Mesendoderm (in vitro differentiated cells): ENCODE data around the gene BICDL1.

Source experiments
- DNase-seq: peaks from one replicate; pipeline ENCODE4 v3.0.0; 2013
- H2AK5ac ChIP-seq: 2 replicates; pipeline ENCODE4 v1.6.1; 2013; ENCODE audit warnings: low read length, inconsistent platforms
- H2BK120ac ChIP-seq: 2 replicates; pipeline ENCODE4 v1.6.1; 2013; ENCODE audit warnings: low read depth, mild to moderate bottlenecking, low read length, moderate library complexity, mixed read lengths
- H2BK15ac ChIP-seq: replicated peaks from 2 replicates; pipeline ENCODE4 v1.6.1; 2013; ENCODE audit warnings: low read depth, mild to moderate bottlenecking, moderate library complexity
- H2BK5ac ChIP-seq: 2 replicates; pipeline ENCODE4 v1.6.1; 2013; ENCODE audit warnings: low read length, inconsistent platforms
- H3K18ac ChIP-seq: 2 replicates; pipeline ENCODE4 v1.6.1; 2013; ENCODE audit warnings: mild to moderate bottlenecking, low read length, mixed read lengths
- H3K23ac ChIP-seq: one replicate; pipeline ENCODE4 v1.6.1; 2013; ENCODE audit warnings: low read length
- H3K27ac ChIP-seq: 2 replicates; pipeline ENCODE4 v1.5.1; 2013; ENCODE audit warnings: low read depth, mild to moderate bottlenecking, inconsistent platforms, low read length, moderate library complexity
- H3K27me3 ChIP-seq: 2 replicates; pipeline ENCODE4 v1.6.1; 2013; ENCODE audit warnings: low read length, control low read depth, mild to moderate bottlenecking, inconsistent platforms; ENCODE audit not compliant: insufficient read depth, poor library complexity
- H3K36me3 ChIP-seq: 2 replicates; pipeline ENCODE4 v1.6.1; 2013; ENCODE audit warnings: low read length, inconsistent platforms; ENCODE audit not compliant: control insufficient read depth, insufficient read depth
- H3K4ac ChIP-seq: one replicate; pipeline ENCODE4 v1.6.1; 2013; ENCODE audit warnings: low read depth, mild to moderate bottlenecking, low read length, moderate library complexity
- H3K4me1 ChIP-seq: 2 replicates; pipeline ENCODE4 v1.6.1; 2013; ENCODE audit warnings: low read depth, low read length, inconsistent platforms; ENCODE audit not compliant: control insufficient read depth
- H3K4me2 ChIP-seq: 2 replicates; pipeline ENCODE4 v1.6.1; 2013; ENCODE audit warnings: low read length
- H3K4me3 ChIP-seq: 2 replicates; pipeline ENCODE4 v1.5.1; 2013; ENCODE audit warnings: mild to moderate bottlenecking, low read length
- H3K56ac ChIP-seq: one replicate; pipeline ENCODE4 v1.6.1; 2013; ENCODE audit warnings: low read length
- H3K79me1 ChIP-seq: 2 replicates; pipeline ENCODE4 v1.6.1; 2013; ENCODE audit warnings: low read length, inconsistent platforms
- H3K79me2 ChIP-seq: 2 replicates; pipeline ENCODE4 v1.6.1; 2013; ENCODE audit warnings: mild to moderate bottlenecking, low read length; ENCODE audit not compliant: control insufficient read depth, insufficient read depth
- H3K9ac ChIP-seq: 2 replicates; pipeline ENCODE4 v1.6.1; 2013; ENCODE audit warnings: low read length, inconsistent platforms
- H4K5ac ChIP-seq: one replicate; pipeline ENCODE4 v1.6.1; 2013; ENCODE audit warnings: low read length
- H4K8ac ChIP-seq: one replicate; pipeline ENCODE4 v1.6.1; 2013; ENCODE audit warnings: low read depth, mild to moderate bottlenecking, control low read depth, low read length, moderate library complexity
- WGBS: extraction: QIAGEN DNeasy Blood & Tissue Kit; methylation state at CpG from one replicate; pipeline ENCODE4 v1.1.7; 2013; ENCODE audit warnings: low lambda C conversion rate, missing lambda C conversion rate; ENCODE audit not compliant: insufficient coverage; ENCODE audit errors: extremely low coverage; 5-methylcytosine and 5-hydroxymethylcytosine counted together

BICDL1 gene

DNA sequence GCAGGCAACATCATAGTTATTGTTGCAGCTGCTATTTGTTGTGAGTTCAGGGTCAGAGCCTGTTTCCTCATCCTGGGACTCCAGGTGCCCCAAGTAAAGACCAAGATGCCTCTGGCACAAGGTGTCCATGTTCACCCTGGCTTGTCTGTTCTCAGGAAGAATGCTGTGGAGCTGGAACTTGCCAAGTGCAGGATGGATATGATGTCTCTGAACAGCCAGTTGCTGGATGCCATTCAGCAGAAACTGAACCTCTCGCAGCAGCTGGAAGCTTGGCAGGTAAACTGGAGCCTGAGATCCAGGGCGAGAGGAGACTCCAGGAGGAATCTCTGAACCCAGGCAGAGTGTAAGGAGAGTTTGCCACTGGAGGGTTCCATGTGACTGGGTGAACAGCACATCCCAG, 100.8 kb downstream of the BICDL1 start:
- Histone ChIP-seq H3K79me2 (no peaks in the 10 kb centered on the region), H2BK15ac (no peak overlapping the region), H3K4me2 (no peak overlapping the region), H3K79me1 (no peaks in the 10 kb centered on the region), H3K56ac (no peak overlapping the region), H3K27ac (no peak overlapping the region), H3K4me3 (no peak overlapping the region), H4K8ac (no peak overlapping the region), H3K23ac (no peak overlapping the region), H3K4me1 (peaks cover 2% of the 10 kb centered on the region), H3K27me3 (no peaks in the 10 kb centered on the region), H2BK120ac (no peak overlapping the region), H3K36me3 (no peaks in the 10 kb centered on the region), H3K4ac (no peak overlapping the region), H3K18ac (no peak overlapping the region), H4K5ac (no peak overlapping the region), H3K9ac (no peak overlapping the region), H2AK5ac (no peak overlapping the region), H2BK5ac (no peak overlapping the region)
- WGBS = no CpG with 5 or more reads among the region's 2 CpGs
- no peak for DNase-seq

- Histone ChIP-seq H2BK120ac (no peak overlapping the region), H3K79me2 (no peaks in the 10 kb centered on the region), H3K4me3 (no peak overlapping the region), H3K23ac (no peak overlapping the region), H2AK5ac (no peak overlapping the region), H3K4me2 (no peak overlapping the region), H3K4ac (no peak overlapping the region), H4K8ac (no peak overlapping the region), H3K36me3 (no peaks in the 10 kb centered on the region), H3K18ac (no peak overlapping the region), H3K27ac (no peak overlapping the region), H4K5ac (no peak overlapping the region), H3K56ac (no peak overlapping the region), H3K9ac (no peak overlapping the region), H3K79me1 (no peaks in the 10 kb centered on the region), H2BK5ac (no peak overlapping the region), H2BK15ac (no peak overlapping the region), H3K4me1 (peaks cover 2% of the 10 kb centered on the region), H3K27me3 (no peaks in the 10 kb centered on the region)
- DNase-seq = no peak
- no CpG with 5 or more reads among the region's 3 CpGs for WGBS
These were observed 101.2 kb downstream of the BICDL1 start for GRCh38 chr12:120090206-120090605.

DNA sequence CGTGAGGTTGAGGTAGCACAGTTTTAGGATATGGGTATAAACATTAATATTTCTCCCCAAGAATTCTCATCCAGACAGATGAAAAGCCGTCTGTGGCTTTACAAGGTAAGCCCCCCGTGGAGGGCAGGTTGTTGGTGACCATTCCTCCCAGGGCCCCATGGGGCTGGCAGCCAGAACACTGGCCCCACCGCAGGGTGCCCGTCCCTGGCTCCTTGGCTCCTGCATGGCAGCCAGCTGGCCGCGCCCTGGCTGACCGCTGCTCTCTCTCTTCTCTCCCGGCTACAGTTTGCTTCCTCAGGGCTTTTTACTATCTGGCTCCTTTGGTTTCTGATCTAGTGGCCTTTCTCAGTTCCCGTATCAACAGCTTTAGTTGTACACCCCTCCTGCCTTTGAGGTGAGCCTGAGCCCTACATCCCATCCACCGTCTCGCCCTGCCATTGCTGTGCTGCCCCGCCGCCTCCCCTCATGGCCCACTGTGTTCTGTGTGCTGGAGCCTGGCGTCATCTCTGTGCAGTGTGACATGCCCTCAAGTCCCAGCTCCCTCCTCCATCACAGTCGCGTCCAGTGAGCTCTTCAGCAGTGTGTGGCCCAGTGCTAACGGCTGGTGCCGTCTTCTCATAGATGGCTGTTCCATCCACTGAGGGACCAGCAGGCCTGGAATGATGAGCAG, 101.7 kb downstream of the BICDL1 start:
- peaks cover 2% of the 10 kb centered on the region for H3K4me1 ChIP-seq
- no peak overlapping the region for H3K18ac ChIP-seq
- no peak overlapping the region for H2BK15ac ChIP-seq

DNA sequence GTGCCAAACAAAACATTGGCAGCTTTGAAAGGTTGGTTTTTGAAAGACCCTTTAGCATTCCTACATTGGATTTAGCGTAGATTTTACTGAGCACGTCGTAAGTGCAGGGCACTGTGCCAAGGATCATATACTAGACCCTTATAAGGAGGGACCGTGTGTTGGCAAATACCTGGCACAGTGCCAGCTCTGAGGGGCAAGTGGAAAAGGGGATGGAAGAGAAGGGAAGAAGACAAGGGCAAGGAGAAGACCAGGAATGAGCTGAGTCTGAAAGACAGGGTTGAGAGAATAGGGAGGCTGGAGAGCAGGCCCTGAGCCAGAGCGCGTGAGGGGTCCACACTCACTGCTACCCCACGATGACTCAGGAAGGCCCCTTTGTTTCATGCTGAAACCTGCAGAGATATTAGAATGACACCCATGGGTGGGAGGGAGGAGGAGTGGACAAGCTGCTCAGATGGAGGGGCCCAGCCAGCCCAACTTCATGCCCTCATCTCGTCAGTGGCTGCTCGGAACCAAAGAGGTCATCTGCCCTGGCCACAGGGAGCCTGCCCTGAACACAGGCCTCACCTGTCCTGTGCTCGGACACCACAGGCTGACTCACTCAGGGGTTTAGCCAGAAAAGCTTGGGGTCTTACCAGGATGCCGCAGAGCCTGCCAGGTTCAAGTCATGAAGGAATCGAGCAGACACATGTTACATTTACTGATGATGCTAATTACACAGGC, 102.5 kb downstream of the BICDL1 start:
- no peaks in the 10 kb centered on the region for H3K79me2 ChIP-seq
- H4K8ac ChIP-seq = no peak overlapping the region
- H3K4me3 ChIP-seq = no peak overlapping the region
- no CpG with 5 or more reads among the region's 12 CpGs for WGBS
- no peaks in the 10 kb centered on the region for H3K27me3 ChIP-seq
- H2AK5ac ChIP-seq = no peak overlapping the region
- H3K4me2 ChIP-seq = no peak overlapping the region
- no peak for DNase-seq
- H3K4me1 ChIP-seq = peaks cover 2% of the 10 kb centered on the region
- no peaks in the 10 kb centered on the region for H3K36me3 ChIP-seq
- no peaks in the 10 kb centered on the region for H3K79me1 ChIP-seq
- H2BK15ac ChIP-seq = no peak overlapping the region
- H3K27ac ChIP-seq = no peak overlapping the region
- H3K56ac ChIP-seq = no peak overlapping the region
- no peak overlapping the region for H3K23ac ChIP-seq
- no peak overlapping the region for H2BK5ac ChIP-seq
- H3K18ac ChIP-seq = no peak overlapping the region
- no peak overlapping the region for H3K4ac ChIP-seq
- H4K5ac ChIP-seq = no peak overlapping the region
- no peak overlapping the region for H3K9ac ChIP-seq
- H2BK120ac ChIP-seq = no peak overlapping the region

More for the DNA sequence above, 101.7 kb downstream of the BICDL1 start:
- no peak overlapping the region for H4K8ac ChIP-seq
- H3K9ac ChIP-seq = no peak overlapping the region
- no peak overlapping the region for H3K4me2 ChIP-seq
- DNase-seq = no peak
- no peak overlapping the region for H3K56ac ChIP-seq
- H4K5ac ChIP-seq = no peak overlapping the region
- no peaks in the 10 kb centered on the region for H3K79me1 ChIP-seq
- no peak overlapping the region for H3K4me3 ChIP-seq
- H3K36me3 ChIP-seq = no peaks in the 10 kb centered on the region
- no CpG with 5 or more reads among the region's 19 CpGs for WGBS
- H2BK5ac ChIP-seq = no peak overlapping the region
- no peak overlapping the region for H3K23ac ChIP-seq
- H2BK120ac ChIP-seq = no peak overlapping the region
- H3K27ac ChIP-seq = no peak overlapping the region
- no peaks in the 10 kb centered on the region for H3K79me2 ChIP-seq
- no peaks in the 10 kb centered on the region for H3K27me3 ChIP-seq
- H3K4ac ChIP-seq = no peak overlapping the region
- H2AK5ac ChIP-seq = no peak overlapping the region

GRCh38 chr12:120092551-120093335, 103.7 kb downstream of the BICDL1 start:
- no peak overlapping the region for H3K18ac ChIP-seq
- no peaks in the 10 kb centered on the region for H3K79me1 ChIP-seq
- H3K79me2 ChIP-seq = no peaks in the 10 kb centered on the region
- H3K23ac ChIP-seq = no peak overlapping the region
- peak overlapping the region; percentile 45 for H3K56ac ChIP-seq
- H3K4ac ChIP-seq = no peak overlapping the region
- no peak overlapping the region for H3K4me2 ChIP-seq
- H4K5ac ChIP-seq = no peak overlapping the region
- no peak overlapping the region for H3K9ac ChIP-seq
- H2BK120ac ChIP-seq = no peak overlapping the region
- peaks cover 2% of the 10 kb centered on the region for H3K4me1 ChIP-seq
- H4K8ac ChIP-seq = no peak overlapping the region
- peak overlapping the region; percentile 30 for H3K27ac ChIP-seq
- H3K27me3 ChIP-seq = no peaks in the 10 kb centered on the region
- no CpG with 5 or more reads among the region's 23 CpGs for WGBS
- no peaks in the 10 kb centered on the region for H3K36me3 ChIP-seq
- no peak overlapping the region for H2BK5ac ChIP-seq
- no peak overlapping the region for H3K4me3 ChIP-seq
- H2AK5ac ChIP-seq = no peak overlapping the region
- DNase-seq = no peak
- H2BK15ac ChIP-seq = no peak overlapping the region
